ENCODE data around the gene COA5.

COA5 gene

DNA sequence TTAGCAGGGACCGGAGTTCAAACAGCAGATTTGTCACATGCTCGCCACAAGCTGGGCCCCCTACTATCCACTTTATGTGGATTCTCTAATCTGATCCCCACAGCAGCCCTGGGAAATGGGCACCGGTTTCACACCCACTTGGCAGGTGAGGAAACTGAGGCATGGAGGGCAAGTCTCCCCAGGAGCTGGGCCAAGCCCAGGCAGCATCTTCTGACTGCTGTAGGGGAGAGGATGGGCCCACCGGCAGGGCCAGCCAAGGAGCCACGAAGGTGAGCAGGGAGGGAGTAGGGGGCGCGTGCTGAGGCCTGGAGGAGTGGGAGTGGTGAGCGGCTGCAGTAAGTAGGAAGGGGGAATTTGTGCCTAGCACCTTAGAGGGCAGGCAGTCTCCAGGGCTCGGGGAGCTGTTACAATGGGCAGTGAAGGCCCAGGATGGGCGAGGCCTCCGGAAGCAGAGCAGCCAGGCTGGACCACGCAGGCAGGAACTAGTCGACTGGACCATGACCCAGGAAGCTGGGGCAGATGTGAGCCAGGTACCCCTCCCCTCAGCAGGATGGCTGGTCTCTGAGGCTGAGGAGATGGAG lies 37.1 kb downstream of the COA5 start:
- no peak for DNase-seq

- DNase-seq = no peak
Measured at GRCh38 chr2:98570356-98570755, 38.0 kb downstream of the COA5 start.

GRCh38 chr2:98569915-98570314 lies 38.4 kb downstream of the COA5 start:
- DNase-seq = no peak

GRCh38 chr2:98569197-98569793 lies 39.0 kb downstream of the COA5 start:
- DNase-seq = no peak

DNA sequence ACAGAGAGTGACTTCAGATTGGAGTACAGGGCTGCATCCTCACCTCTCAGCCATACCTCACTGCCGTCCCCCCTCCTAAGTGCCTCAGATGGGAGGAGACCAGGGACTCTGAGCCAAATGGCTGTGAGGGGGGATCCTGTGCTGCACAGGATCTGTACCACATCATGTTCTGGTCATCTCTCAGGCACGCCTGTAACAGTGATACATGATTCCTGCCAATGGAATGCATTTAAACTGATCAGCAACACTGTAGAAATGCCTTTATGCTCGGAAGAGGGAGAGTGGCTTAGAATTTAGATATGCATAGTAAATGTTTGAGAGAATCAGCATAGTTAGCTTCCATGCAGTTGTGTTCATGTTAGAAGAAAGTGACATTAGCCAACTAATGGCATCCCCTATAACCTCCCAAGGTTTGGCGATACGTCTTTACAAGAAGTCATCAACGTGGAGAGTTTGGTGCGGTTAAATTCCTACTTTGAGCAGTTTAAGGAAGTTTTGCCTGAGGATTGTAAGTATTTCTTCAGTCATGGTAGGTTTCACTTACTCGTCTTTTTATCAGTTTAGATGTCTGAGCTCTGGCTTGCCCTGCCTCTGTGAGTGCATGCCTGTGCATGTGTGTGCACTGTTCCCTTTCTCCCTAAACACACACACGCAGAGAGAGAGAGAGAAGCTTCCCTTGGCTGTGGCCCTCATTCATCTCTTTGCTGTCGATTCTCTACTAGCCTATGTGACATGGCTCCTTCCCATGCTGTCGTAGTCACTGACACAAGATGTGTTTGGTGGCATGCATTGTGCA lies 40.0 kb downstream of the COA5 start:
- DNase-seq = no peak

GRCh38 chr2:98565941-98566340 lies 42.4 kb downstream of the COA5 start:
- no peak for DNase-seq

DNA sequence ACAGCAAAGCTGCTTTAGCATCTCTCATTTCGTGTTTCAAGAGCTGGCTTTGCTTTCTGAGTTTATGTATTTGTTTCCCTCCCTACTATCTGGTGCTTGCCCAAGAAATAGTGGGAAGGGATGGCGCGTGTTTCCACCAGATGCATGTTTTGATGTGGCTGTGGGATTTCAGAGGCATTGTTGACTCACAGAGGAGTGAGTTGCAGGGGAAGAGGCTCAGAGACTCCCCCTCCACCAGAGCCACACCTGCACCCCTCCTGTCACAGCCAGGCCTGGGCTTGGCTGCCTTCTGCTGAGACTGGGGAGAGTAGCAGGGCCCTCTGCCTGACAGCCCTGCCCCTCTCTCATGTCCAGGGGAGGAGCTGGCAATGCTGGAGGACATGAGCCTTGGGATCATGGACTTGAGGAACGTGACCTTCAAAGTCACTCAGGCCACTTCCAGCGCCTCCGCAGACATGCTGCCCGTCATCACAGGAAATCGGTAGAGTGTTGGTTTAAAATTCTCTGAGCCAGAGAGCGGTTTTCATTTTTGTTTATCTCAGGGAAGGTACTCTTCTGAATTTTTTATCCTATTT lies 42.9 kb downstream of the COA5 start:
- DNase-seq = no peak

- no peak for DNase-seq
Measured at GRCh38 chr2:98564541-98565132, 43.7 kb downstream of the COA5 start.

DNA sequence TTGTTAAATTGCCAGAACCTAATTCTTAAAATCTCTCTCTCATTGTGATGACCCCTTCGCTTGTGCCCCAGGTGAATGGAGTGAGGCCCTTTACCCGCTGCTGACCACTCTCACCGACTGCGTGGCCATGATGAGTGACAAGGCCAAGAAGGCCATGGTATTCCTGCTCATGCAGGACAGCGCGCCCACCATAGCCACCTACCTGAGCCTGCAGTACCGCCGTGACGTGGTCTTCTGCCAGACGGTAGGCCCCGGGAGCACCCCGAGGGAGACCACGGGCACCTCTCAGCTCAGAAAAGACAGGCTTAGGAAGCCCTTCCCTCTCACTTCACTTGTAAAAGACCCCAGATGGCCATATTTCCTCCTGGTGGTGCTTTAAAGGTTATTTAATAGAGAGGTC lies 44.9 kb downstream of the COA5 start:
- no peak for DNase-seq

- no peak for DNase-seq
Measured at GRCh38 chr2:98561902-98562695, 46.2 kb downstream of the COA5 start.

DNA sequence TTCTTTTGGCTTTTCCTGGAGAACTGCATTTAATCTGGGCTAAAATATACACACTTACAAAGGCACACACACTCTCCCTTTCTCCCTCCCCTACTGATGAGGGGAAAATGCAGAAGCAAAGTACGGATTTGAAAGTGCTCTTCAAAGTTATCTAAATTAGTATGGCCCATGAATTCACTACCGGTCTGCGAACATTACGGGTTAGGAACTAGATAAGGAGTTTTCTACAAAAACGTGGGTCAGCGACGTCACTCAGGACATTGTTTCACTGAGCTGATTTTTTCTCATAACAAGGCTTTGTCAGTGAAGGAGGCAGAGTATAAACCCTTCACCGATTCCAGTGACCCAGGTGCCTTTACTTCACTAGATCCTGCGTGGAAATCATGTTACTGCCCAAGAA lies 47.3 kb downstream of the COA5 start:
- no peak for DNase-seq

GRCh38 chr2:98560256-98560771 lies 48.0 kb downstream of the COA5 start:
- DNase-seq = no peak

DNA sequence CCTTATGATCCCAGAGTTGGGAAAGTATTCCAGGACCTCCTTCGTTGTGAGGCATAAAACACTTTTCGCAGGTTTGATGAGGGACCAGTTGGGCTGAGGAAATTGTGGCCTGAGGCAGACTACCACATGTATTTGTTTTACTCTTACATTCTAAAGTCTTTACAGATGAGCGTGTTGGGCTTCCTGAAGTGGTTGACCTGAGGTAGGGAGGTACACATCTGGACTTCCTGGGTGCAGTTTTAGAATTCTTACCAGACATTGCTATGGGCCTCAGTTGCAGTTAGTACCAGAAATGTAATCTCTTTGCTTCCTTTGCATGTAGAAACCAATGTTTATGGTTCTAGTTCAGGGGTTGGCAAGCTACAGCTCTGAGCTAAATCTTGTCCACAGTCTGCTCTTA lies 48.7 kb downstream of the COA5 start:
- no peak for DNase-seq

- no peak for DNase-seq
Measured at GRCh38 chr2:98558852-98559530, 49.3 kb downstream of the COA5 start.

GRCh38 chr2:98556344-98557033 lies 51.8 kb downstream of the COA5 start:
- no peak for DNase-seq

GRCh38 chr2:98555696-98556095 lies 52.6 kb downstream of the COA5 start:
- DNase-seq = no peak

GRCh38 chr2:98554116-98554861 lies 54.0 kb downstream of the COA5 start:
- DNase-seq = no peak

DNA sequence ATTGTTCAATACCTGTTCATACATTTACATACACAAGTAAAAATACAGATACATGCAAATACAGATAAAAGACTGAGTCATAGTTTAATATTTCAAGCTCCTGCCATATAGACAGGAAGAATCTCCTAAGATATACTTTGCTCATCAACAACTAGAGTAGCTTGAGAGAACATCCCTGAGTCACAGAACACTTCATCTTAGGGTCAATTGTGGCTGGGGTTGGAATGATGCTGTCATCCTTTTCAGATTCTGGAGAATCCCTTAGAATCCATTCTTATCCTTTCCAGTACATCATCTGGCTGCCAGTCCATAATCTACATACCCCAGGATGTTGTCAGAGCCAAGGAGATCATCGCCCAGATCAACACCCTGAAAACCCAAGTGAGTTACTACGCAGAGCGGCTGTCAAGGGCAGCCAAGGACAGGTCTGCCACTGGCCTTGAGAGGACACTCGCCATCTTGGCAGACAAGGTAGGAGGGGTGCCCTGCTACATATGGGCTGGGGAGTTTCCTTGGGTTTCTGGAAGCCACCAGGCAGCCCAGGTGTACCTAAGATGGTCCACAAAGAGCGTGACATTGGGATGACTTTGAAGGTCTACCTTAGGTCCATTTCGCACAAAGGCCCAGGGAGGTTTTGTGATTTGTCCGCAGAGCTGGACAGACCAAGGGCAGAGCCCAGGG lies 55.7 kb downstream of the COA5 start:
- no peak for DNase-seq

DNA sequence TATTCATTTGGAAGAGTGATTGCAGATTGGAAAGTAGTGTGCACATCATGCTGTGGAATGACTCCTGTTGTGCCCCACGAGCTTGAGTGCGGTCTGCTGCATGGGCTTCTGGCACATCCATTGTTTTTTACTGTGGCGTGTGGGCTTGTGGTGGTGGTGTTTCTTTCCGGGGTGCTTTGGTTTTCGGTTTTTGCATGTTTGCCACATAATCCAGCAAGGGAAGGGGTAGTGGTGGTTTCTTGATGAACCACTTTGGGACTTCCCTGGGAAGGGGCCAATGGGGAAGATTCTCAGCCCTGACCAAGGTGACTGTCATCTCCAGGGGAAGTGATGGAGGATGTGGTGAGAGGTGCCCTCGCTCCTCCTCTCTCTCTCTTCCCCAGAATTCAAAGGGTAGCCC lies 57.0 kb downstream of the COA5 start:
- no peak for DNase-seq

DNA sequence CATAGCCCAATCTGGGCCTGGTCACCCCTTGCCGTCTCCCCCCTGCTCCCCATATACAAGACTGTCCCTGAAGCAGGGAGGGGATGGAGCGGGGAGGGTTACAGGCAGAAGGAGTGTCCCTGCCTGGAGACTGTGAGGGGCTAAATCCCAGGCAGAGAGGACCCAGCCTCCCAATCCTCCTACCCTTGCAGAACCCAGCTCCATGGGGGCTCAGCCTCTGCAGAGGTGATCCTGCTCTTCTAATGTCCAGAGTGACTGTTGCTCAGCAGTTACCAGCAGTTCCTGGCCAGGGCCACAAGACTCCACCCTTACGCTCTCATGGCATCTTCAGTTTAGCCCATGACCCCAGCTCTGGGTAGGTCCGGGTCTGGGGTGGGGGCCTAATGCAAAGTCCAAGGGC lies 58.1 kb downstream of the COA5 start:
- DNase-seq = no peak

Data from SHP77 treated with DMSO at 0.1 percent for 48 hours (cell line).